Neural cell (in vitro differentiated cells): ENCODE results near the gene KLK13.

Experiments used
- SMC3 ChIP-seq: fragments of 450-650 bp; conservative IDR thresholded peaks from 2 replicates; pipeline ENCODE4 v1.6.1; 2014; ENCODE audit warnings: antibody characterized with exemption, mild to moderate bottlenecking, moderate library complexity; ENCODE audit not compliant: poor library complexity
- TF ChIP-seq, protein P1 (sequence below): fragments of 450-650 bp; IDR thresholded peaks from 2 replicates; pipeline ENCODE4 v1.5.1; 2014; ENCODE audit warnings: antibody characterized with exemption, mild to moderate bottlenecking, moderate library complexity; ENCODE audit not compliant: poor library complexity, severe bottlenecking
- TF ChIP-seq, protein P2 (sequence below): IDR thresholded peaks from 2 replicates; pipeline ENCODE4 v1.6.1; 2012; ENCODE audit warnings: borderline replicate concordance

DNA sequence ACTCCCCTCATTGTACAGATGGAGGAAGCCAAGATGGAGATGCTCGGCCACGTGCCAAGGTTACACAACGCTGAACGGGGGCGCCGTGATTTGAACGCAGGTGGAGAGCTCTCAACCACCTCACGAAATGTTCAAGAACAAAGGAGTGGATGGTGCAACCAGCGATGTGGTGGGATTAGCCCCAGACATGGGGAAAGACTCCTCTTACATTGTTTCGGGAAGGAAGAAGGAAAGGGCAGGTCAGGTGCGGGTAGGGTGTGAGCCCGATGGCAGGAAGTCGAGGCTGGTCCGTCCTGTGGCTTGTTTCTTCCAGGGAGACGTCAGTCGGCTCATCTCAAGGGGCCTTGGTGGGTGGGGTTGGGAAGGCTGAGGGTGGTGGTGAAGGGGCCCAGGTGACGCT lies 24.9 kb upstream of the KLK13 start:
- TF ChIP-seq, protein P1, sequence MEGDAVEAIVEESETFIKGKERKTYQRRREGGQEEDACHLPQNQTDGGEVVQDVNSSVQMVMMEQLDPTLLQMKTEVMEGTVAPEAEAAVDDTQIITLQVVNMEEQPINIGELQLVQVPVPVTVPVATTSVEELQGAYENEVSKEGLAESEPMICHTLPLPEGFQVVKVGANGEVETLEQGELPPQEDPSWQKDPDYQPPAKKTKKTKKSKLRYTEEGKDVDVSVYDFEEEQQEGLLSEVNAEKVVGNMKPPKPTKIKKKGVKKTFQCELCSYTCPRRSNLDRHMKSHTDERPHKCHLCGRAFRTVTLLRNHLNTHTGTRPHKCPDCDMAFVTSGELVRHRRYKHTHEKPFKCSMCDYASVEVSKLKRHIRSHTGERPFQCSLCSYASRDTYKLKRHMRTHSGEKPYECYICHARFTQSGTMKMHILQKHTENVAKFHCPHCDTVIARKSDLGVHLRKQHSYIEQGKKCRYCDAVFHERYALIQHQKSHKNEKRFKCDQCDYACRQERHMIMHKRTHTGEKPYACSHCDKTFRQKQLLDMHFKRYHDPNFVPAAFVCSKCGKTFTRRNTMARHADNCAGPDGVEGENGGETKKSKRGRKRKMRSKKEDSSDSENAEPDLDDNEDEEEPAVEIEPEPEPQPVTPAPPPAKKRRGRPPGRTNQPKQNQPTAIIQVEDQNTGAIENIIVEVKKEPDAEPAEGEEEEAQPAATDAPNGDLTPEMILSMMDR = no peak
- TF ChIP-seq, protein P2, sequence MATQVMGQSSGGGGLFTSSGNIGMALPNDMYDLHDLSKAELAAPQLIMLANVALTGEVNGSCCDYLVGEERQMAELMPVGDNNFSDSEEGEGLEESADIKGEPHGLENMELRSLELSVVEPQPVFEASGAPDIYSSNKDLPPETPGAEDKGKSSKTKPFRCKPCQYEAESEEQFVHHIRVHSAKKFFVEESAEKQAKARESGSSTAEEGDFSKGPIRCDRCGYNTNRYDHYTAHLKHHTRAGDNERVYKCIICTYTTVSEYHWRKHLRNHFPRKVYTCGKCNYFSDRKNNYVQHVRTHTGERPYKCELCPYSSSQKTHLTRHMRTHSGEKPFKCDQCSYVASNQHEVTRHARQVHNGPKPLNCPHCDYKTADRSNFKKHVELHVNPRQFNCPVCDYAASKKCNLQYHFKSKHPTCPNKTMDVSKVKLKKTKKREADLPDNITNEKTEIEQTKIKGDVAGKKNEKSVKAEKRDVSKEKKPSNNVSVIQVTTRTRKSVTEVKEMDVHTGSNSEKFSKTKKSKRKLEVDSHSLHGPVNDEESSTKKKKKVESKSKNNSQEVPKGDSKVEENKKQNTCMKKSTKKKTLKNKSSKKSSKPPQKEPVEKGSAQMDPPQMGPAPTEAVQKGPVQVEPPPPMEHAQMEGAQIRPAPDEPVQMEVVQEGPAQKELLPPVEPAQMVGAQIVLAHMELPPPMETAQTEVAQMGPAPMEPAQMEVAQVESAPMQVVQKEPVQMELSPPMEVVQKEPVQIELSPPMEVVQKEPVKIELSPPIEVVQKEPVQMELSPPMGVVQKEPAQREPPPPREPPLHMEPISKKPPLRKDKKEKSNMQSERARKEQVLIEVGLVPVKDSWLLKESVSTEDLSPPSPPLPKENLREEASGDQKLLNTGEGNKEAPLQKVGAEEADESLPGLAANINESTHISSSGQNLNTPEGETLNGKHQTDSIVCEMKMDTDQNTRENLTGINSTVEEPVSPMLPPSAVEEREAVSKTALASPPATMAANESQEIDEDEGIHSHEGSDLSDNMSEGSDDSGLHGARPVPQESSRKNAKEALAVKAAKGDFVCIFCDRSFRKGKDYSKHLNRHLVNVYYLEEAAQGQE = no peak
- no peak for TF ChIP-seq SMC3
